Mammary epithelial cell (primary cell): ENCODE results near the gene BRCA1.

ENCODE experiments used
- EZH2 ChIP-seq: IDR thresholded peaks from 2 replicates; pipeline ENCODE4 v1.6.1; 2012; ENCODE audit warnings: low read length, inconsistent platforms, borderline replicate concordance
- TF ChIP-seq, protein P1 (sequence below), 2 donors: IDR thresholded peaks in 1 of 2; conservative IDR thresholded peaks in 1 of 2; 2 replicates each; pipeline ENCODE4 v1.5.1; 2011 to 2012; ENCODE audit warnings: inconsistent platforms in 2 of 2, low read length in 2 of 2, mild to moderate bottlenecking in 2 of 2, control low read depth in 1 of 2, low read depth in 1 of 2; ENCODE audit not compliant: insufficient read depth in 1 of 2; ENCODE audit errors: extremely low read depth in 1 of 2

DNA sequence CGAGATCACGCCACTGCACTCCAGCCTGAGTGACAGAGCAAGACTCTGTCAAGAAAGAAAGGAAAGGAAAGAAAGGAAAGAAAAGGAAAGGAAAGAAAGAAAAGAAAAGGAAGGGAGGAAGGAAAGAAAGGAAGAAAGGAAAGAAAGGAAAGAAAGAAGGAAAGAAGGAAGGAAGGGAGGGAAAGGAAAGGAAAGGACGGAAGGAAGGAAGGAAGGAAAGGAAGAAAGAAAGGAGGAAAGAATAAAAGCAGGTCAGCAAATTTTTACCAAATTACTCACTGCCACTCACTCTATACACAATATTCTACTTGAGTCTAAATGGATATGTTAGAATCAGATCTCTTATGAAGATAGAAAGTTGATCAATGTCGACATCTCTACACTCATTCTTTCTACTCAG, 50.3 kb downstream of the BRCA1 start:
- no peak for TF ChIP-seq EZH2
- TF ChIP-seq, protein P1, sequence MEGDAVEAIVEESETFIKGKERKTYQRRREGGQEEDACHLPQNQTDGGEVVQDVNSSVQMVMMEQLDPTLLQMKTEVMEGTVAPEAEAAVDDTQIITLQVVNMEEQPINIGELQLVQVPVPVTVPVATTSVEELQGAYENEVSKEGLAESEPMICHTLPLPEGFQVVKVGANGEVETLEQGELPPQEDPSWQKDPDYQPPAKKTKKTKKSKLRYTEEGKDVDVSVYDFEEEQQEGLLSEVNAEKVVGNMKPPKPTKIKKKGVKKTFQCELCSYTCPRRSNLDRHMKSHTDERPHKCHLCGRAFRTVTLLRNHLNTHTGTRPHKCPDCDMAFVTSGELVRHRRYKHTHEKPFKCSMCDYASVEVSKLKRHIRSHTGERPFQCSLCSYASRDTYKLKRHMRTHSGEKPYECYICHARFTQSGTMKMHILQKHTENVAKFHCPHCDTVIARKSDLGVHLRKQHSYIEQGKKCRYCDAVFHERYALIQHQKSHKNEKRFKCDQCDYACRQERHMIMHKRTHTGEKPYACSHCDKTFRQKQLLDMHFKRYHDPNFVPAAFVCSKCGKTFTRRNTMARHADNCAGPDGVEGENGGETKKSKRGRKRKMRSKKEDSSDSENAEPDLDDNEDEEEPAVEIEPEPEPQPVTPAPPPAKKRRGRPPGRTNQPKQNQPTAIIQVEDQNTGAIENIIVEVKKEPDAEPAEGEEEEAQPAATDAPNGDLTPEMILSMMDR (conservative IDR thresholded peaks at IDR 0.05 in 1 of 2, IDR thresholded peaks at IDR 0.05 in 1 of 2; ENCODE audit: extremely low read depth in 1 of 2, insufficient read depth in 1 of 2, low read depth in 1 of 2, low read length in 2 of 2) = no peak
